ENCODE results near the gene SYMPK.

Gene SYMPK

DNA sequence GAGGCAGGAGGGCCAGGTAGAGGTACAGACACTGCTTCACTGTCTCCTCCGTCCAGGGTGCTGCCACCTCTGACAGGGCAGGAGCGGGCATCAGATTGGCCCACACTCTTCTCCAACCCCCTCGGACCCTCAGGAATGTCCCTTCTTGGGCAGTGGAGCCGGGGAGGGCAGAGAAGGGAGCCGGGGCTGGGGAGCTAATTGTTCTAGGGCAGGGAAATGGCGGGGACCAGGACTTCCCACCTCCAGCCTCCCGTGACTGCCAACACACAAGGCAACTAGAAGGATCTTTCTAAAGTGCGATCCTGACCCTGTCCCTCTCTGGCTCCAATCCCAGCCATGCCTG is 37.7 kb downstream of the SYMPK start:
- DNase-seq (ENCODE audit: low spot score) = no peak

DNA sequence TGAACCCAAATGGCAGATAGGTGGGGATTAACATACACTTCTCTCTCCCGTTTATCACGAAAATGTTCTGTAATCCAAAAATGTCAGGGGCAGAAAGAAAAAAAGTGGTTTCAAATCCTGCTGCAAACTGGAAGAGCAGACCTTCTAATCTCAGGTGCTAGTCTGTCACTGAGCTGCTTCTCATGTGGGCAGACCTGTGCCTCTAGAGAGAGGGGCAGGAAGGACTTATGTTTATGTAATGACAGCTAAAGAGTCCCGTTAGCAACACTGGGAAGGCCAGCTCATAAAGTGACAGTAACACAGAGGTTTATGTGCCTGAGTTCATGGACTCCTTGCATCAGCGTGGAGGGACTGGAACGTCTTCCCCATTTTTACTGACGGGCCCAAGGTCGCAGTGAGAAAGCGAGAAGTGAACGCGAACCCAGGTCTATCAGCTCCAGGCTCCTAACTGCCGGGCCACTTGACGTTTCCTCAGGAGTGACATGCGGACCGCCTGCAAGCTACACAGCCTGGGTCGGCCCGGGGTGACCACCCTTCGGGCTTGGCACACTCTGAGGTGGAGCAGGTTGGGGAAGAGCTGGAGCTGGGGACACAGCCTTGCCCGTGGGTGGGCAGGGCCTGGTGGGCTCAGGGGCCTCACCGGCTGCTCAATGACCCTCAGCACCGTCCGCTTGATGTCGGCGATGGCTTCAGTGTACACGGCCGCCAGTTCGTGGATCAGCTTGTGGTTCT is 38.2 kb downstream of the SYMPK start:
- no peak for DNase-seq (ENCODE audit: low spot score)

GRCh38 chr19:45824041-45824471 is 38.9 kb downstream of the SYMPK start:
- DNase-seq (ENCODE audit: low spot score) = no peak

- DNase-seq (ENCODE audit: low spot score) = no peak
These were observed 39.8 kb downstream of the SYMPK start for GRCh38 chr19:45823182-45823581.

DNA sequence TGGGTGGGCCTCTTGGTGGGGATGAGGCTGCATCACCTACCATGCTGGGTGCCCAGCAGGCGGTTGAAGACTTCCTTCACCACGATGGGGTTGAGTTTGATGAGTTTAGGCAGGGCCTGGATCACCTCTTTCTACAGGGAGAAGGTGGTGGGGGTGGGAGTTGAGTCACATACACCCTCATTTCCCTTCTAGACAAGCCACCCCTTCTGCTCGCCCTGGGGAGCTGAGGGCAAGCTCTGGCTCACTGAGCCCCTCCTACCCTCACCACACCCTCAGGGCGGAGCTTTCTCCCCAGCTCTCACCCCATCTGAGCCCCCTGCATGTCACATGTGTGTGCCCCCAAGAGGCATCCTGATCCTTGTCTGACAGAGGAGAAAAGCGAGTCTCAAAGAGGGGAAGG is 40.2 kb downstream of the SYMPK start:
- no peak for DNase-seq (ENCODE audit: low spot score)

- DNase-seq (ENCODE audit: low spot score) = no peak
These were observed 41.4 kb downstream of the SYMPK start for GRCh38 chr19:45821570-45821969.

DNA sequence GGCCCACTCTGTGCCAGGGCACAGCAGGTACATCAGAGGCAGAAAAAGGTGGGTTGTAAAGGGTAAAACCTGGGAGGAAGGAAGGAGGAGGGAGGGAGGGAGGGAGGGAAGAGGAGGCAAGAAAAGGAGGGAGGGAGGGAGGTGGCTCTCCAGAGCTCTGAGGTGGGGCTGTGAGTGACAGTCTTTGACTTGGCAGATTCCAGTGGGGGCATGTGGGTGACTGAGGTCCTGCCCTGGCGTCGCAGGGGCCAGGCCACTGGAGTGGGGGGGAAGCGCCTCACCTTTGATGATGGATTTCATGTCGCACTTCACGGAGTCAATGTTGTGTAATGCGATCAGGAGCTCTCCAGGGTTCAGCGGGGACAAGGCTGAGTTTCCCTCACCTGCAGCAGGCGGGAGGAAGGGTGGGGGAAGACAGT is 41.8 kb downstream of the SYMPK start:
- no peak for DNase-seq (ENCODE audit: low spot score)

GRCh38 chr19:45820413-45821102 is 42.4 kb downstream of the SYMPK start:
- no peak for DNase-seq (ENCODE audit: low spot score)

GRCh38 chr19:45819769-45820168 is 43.2 kb downstream of the SYMPK start:
- no peak for DNase-seq (ENCODE audit: low spot score)

- DNase-seq (ENCODE audit: low spot score) = peak; percentile 67
These were observed 45.1 kb downstream of the SYMPK start for GRCh38 chr19:45817725-45818301.

- peak; percentile 97 for DNase-seq (ENCODE audit: low spot score)
These were observed 45.8 kb downstream of the SYMPK start for GRCh38 chr19:45817010-45817724.

GRCh38 chr19:45816236-45817009 is 46.5 kb downstream of the SYMPK start:
- DNase-seq (ENCODE audit: low spot score) = no peak

- DNase-seq (ENCODE audit: low spot score) = peak; percentile 86
These were observed 47.3 kb downstream of the SYMPK start for GRCh38 chr19:45815481-45816216.

- no peak for DNase-seq (ENCODE audit: low spot score)
These were observed 48.0 kb downstream of the SYMPK start, which contains the start of gene RSPH6A for GRCh38 chr19:45814851-45815480. TSS of gene RSPH6A (minus strand) at chr19:45815308. CDS start at chr19:45815176, 132 bp downstream.

DNA sequence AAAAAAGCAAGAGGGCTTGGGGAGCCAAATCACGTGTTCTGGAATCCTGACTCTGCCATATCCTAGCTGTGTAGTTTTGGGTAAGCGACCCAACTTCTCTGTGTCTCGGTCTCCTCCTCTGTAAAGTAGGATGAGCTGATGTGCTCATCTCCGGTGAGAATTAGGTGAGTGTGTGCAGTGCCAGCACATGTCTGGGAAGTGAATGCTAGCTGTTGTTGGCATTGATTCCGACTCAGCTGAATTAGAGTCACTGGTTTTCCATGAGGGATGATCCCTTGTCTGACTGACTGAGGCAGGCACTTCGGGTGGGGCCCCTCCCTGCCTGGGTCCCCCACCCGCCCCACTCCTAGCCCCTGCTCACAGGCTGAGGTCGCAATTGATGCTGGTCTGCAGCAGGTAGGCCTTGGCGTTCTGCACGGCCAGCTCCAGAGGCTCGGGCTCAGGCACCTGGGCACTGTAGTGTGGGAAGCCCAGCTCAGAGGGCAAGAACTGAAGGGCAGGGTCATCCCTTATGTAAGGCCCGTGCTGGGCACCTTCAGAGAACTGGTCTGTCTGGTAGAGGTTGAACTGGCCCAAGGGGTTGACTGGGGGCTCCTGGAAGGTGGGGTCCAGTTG is 48.7 kb downstream of the SYMPK start:
- no peak for DNase-seq (ENCODE audit: low spot score)

DNA sequence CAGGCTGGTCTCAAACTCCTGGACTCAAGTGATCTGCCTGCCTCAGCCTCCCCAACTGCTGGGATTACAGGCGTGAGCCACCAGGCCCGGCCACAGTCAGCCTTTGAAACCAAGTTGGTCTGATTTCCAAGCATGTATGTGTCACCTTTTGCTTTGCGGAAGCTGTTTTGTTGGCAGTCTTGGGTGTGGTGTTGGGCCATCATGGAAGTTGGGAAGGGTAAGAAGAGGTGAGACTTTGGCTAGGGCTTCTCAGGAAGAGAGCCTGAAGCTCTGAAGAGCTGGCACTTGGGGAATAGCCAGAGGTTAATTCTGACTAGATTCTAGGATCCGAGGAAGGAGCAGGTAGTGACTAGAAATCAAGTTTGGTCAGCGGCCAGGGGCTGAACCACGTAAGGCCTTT is 50.6 kb downstream of the SYMPK start:
- no peak for DNase-seq (ENCODE audit: low spot score)

DNA sequence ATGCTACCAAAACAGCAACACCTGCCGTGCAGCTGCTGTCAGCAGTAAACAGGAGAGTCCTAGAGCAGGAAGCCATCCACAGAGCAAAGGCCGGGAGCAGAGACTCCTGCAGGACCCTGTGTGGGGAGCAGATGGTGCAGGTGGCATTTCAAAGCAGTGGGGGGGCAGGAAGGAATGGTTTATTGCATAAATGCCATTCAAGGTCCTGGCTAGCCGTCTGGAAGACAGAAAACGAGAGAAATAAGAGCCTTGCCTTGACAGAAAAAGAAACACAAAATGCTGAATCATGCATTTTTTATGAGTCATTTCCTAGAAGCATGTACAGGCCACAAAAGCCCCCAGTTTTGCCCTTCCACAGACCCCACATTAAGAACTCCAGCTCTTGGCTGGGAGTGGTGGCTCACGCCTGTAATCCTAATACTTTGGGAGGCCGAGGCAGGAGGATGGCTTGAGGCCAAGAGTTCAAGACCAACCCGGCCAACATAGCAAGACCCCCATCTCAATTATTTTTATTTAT is 53.2 kb downstream of the SYMPK start:
- DNase-seq (ENCODE audit: low spot score) = no peak

DNA sequence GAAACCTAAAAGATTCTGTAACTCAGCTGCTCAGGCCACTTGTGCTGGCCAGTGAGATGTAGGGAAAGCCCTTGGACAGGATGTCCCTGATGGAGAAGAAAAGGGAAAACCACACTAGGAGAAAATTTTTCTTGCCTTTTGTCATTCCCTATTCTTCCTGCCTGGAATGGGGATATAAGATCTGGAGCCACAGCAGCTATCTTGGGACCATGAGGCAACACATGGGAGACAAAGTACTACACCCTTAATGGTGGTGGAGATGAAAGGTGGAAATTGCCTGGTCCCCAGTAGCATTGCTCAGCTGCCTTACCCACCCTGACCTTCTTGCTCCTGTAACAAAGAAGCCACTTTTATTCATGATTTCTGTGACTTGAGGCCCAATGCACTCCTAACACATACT is 57.2 kb downstream of the SYMPK start:
- DNase-seq (ENCODE audit: low spot score) = no peak

GRCh38 chr19:45804959-45805230 is 58.1 kb downstream of the SYMPK start:
- DNase-seq (ENCODE audit: low spot score) = no peak

Data from iPS-NIHi11 (cell line).